GM12878 (cell line): Measurements from ENCODE around the gene FAM120A.

Experiments used
- CTCF ChIP-seq, 3 experiments: IDR thresholded peaks in 2 of 3; conservative IDR thresholded peaks in 1 of 3; 2 replicates each; pipeline ENCODE4 v1.5.1; 2011; ENCODE audit warnings: low read depth in 3 of 3, low read length in 3 of 3, mild to moderate bottlenecking in 3 of 3, control low read depth in 2 of 3, moderate library complexity in 2 of 3, inconsistent platforms in 1 of 3, mixed read lengths in 1 of 3; ENCODE audit not compliant: control insufficient read depth in 2 of 3, insufficient read depth in 1 of 3; ENCODE audit errors: extremely low read depth in 1 of 3
- FOXK2 ChIP-seq: fragments of 450-650 bp; IDR thresholded peaks from 2 replicates; pipeline ENCODE4 v1.6.1; 2017; ENCODE audit warnings: mild to moderate bottlenecking, moderate library complexity
- PBX3 ChIP-seq: IDR thresholded peaks from 2 replicates; pipeline ENCODE4 v1.6.1; 2011; ENCODE audit warnings: mild to moderate bottlenecking, low read depth, low read length, moderate library complexity; ENCODE audit not compliant: insufficient replicate concordance
- POLR2A ChIP-seq: IDR thresholded peaks from 2 replicates; pipeline ENCODE4 v1.6.1; 2011; ENCODE audit warnings: low read depth, mild to moderate bottlenecking, low read length

DNA sequence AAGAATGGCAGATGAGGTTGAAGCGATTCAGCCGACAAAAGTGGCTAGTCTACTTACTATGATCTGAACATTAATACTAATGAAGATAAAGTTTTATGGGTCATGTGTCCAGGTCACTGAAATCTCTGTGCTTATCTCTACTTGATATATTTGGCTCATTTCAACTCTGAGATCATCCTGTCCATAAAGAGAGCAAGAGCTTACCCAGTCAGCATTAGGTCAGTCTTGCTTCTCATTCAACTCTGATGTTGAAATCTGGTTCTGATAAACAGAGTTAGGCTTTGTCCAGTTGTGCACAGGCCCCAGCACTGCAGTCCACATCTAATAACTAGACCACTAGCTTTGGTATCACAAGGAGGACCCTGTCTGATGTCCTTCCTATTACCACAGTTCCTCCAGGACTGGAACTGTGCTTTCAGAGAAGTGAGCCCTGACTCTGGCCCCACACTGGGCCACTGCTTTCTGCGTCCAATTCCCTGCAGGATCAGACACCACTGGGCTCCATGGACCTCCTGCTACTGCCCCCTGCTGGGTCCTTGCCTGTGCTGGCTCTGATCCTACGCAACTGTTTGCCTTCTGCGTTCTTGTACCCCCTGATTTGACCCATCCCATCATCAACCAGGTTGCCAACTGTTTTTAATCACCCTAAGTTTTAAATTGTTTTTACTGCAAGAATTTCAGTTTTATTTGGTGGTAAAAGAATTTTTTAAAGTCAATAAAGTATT, 23.7 kb upstream of the FAM120A start:
- TF ChIP-seq POLR2A (no peak), PBX3 (no peak), FOXK2 (no peak), CTCF (IDR thresholded peaks at IDR 0.05 in 2 of 3, conservative IDR thresholded peaks at IDR 0.05 in 1 of 3; ENCODE audit: control insufficient read depth in 2 of 3, extremely low read depth in 1 of 3, insufficient read depth in 1 of 3, low read depth in 3 of 3, low read length in 3 of 3) (peak; percentile 2 to 28 (median 21); a peak in 2 of 6 replicates)
